ENCODE results near the gene ZNF600. TPM values are rescaled to one million over a fixed set of nuclear protein-coding genes. Genes with fewer than 3 reads are reported as not detected.
A peak's percentile ranks its signal among the peaks of the same experiment; 100 is the strongest.

Gene ZNF600
- total and polyA plus RNA-seq, 9 of the 15 experiments (the other 6 are each of a cell fraction or from before 2014, with no cell fraction given): 5.7 to 21.5 (median 17.6) TPM

- peaks cover 24% of the 10 kb centered on the region for H3K79me2 ChIP-seq (ENCODE audit: control insufficient read depth, insufficient read depth, low read length)
- no peak overlapping the region for H3K27ac ChIP-seq (ENCODE audit: extremely low read depth, low read depth, low read length)
- DNase-seq (ENCODE audit: extremely low read depth in 1 of 4, low spot score in 3 of 4) (no peak), ATAC-seq (no peak), FAIRE-seq (no peak)
- POLR2A ChIA-PET: no interaction called here
- CTCF ChIA-PET (ENCODE audit: low intra/inter-chr PET ratio): no interaction called here
- H3K9me1 ChIP-seq (ENCODE audit: control insufficient read depth, insufficient read depth, low read length): no peaks in the 10 kb centered on the region
- H4K20me1 ChIP-seq (replicated peaks; ENCODE audit: control insufficient read depth, insufficient read depth, low read length): no peaks in the 10 kb centered on the region
- no TSS peak for BruUV-seq (replicated peaks)
- in situ Hi-C loops (cut with MboI): no loop called here
- intact Hi-C loops (cut with micrococcal nuclease): no loop called here
- peaks cover 5% of the 10 kb centered on the region for H3K9me3 ChIP-seq (replicated peaks; ENCODE audit: control insufficient read depth, insufficient read depth, low read depth, low read length)
- no peak overlapping the region for H3K4me2 ChIP-seq (ENCODE audit: insufficient read depth, low read length)
- H3K9ac ChIP-seq (ENCODE audit: insufficient read depth in 1 of 2, low read depth in 2 of 2, low read length in 2 of 2): no peak overlapping the region
- no peak overlapping the region for H3K4me3 ChIP-seq
- H3K36me3 ChIP-seq (ENCODE audit: control insufficient read depth, insufficient read depth, low read length): peaks cover 4% of the 10 kb centered on the region; the same call in 1 of the 3 replicates
- no peaks in the 10 kb centered on the region for H3K27me3 ChIP-seq (ENCODE audit: control insufficient read depth in 2 of 2, insufficient read depth in 2 of 2, low read length in 2 of 2)
- TF ChIP-seq BRCA1 (IDR thresholded peaks at IDR 0.05) (no peak), BRCA1 (CRISPR knock-in tag; IDR thresholded peaks at IDR 0.05) (no peak), ZBTB33 (CRISPR knock-in tag; IDR thresholded peaks at IDR 0.05) (peak; percentile 50; the same call in 1 of the 2 replicates), SFPQ (IDR thresholded peaks at IDR 0.05; ENCODE audit: low read depth, low read length) (no peak), CREB1 (IDR thresholded peaks at IDR 0.05) (no peak), CREB1 (CRISPR knock-in tag; IDR thresholded peaks at IDR 0.05) (no peak), RNF2 (IDR thresholded peaks at IDR 0.05) (no peak), ELF2 (CRISPR knock-in tag; IDR thresholded peaks at IDR 0.05) (no peak), POLR3A (IDR thresholded peaks at IDR 0.05; ENCODE audit: borderline replicate concordance, extremely low read depth, insufficient read depth, insufficient read length) (no peak)
- H3K4me1 ChIP-seq (replicated peaks in 1 of 2; ENCODE audit: control insufficient read depth in 2 of 2, insufficient read depth in 2 of 2, low read length in 2 of 2): peaks cover 2 to 16% of the 10 kb centered on the region in 2 experiments; a peak in 2 of 5 replicates
- 88% methylated on average over 17 of the region's 18 CpGs for WGBS (ENCODE audit: insufficient coverage, low coverage, missing lambda C conversion rate)
- H2AFZ ChIP-seq (ENCODE audit: low read depth, low read length): peak overlapping the region; percentile 81; the same call in 1 of the 2 replicates
These were observed 50.9 kb downstream of the ZNF600 start for GRCh38 chr19:52735734-52736133.
